ENCODE data around the gene XYLB. TPM values are rescaled to one million over a fixed set of nuclear protein-coding genes. Genes with fewer than 3 reads are reported as not detected.

XYLB gene
- total RNA-seq, 2 experiments from 2014 or later, result 5.3 to 7.2 TPM

- intact Hi-C loops (cut with micrococcal nuclease; ENCODE audit: unreplicated experiment), result no loop called here
- H3K27ac ChIP-seq (ENCODE audit: low read depth, low read length, poor library complexity, severe bottlenecking), result no peak overlapping the region
- H4K20me1 ChIP-seq (ENCODE audit: insufficient read depth, low read length), result no peaks in the 10 kb centered on the region
- TF ChIP-seq CTCF (conservative IDR thresholded peaks at IDR 0.05; ENCODE audit: low read length) (no peak), EZH2phosphoT487 (IDR thresholded peaks at IDR 0.05; ENCODE audit: borderline replicate concordance, low read depth, low read length) (no peak)
- BruUV-seq (replicated peaks), result no TSS peak
- DNase-seq (ENCODE audit: low spot score), result no peak
- no peaks in the 10 kb centered on the region for H3K9me3 ChIP-seq (ENCODE audit: low read length)
- H2AFZ ChIP-seq (ENCODE audit: low read length), result no peak overlapping the region
- CTCF ChIA-PET (ENCODE audit: unreplicated experiment), result no interaction called here
- POLR2A ChIA-PET, result no interaction called here
- peaks cover 22% of the 10 kb centered on the region for H3K36me3 ChIP-seq (ENCODE audit: insufficient read depth, low read length)
- H3K4me2 ChIP-seq (ENCODE audit: low read length), result no peak overlapping the region
- no peaks in the 10 kb centered on the region for H3K79me2 ChIP-seq (ENCODE audit: insufficient read depth, low read depth, low read length)
- no peaks in the 10 kb centered on the region for H3K9me2 ChIP-seq (ENCODE audit: insufficient read depth, low read length)
- H3K4me3 ChIP-seq (ENCODE audit: low read depth, low read length, poor library complexity, severe bottlenecking), result no peak overlapping the region
- H3K4me1 ChIP-seq (ENCODE audit: insufficient read depth, low read length, poor library complexity, severe bottlenecking), result no peaks in the 10 kb centered on the region
Measured at GRCh38 chr3:38383156-38383875, 36.7 kb downstream of the XYLB start.

GRCh38 chr3:38386992-38387750, 40.6 kb downstream of the XYLB start:
- no peak overlapping the region for H3K27ac ChIP-seq (ENCODE audit: low read depth, low read length, poor library complexity, severe bottlenecking)
- H3K4me1 ChIP-seq (ENCODE audit: insufficient read depth, low read length, poor library complexity, severe bottlenecking), result no peaks in the 10 kb centered on the region
- CTCF ChIA-PET (ENCODE audit: unreplicated experiment), result no interaction called here
- POLR2A ChIA-PET, result no interaction called here
- H3K4me3 ChIP-seq (ENCODE audit: low read depth, low read length, poor library complexity, severe bottlenecking), result no peak overlapping the region
- TF ChIP-seq CTCF (conservative IDR thresholded peaks at IDR 0.05; ENCODE audit: low read length) (no peak), EZH2phosphoT487 (IDR thresholded peaks at IDR 0.05; ENCODE audit: borderline replicate concordance, low read depth, low read length) (no peak)
- H3K9me2 ChIP-seq (ENCODE audit: insufficient read depth, low read length), result no peaks in the 10 kb centered on the region
- intact Hi-C loops (cut with micrococcal nuclease; ENCODE audit: unreplicated experiment), result no loop called here
- H3K9me3 ChIP-seq (ENCODE audit: low read length), result no peaks in the 10 kb centered on the region
- no TSS peak for BruUV-seq (replicated peaks)
- no peak for DNase-seq (ENCODE audit: low spot score)
- no peaks in the 10 kb centered on the region for H3K36me3 ChIP-seq (ENCODE audit: insufficient read depth, low read length)
- H3K79me2 ChIP-seq (ENCODE audit: insufficient read depth, low read depth, low read length), result no peaks in the 10 kb centered on the region
- H4K20me1 ChIP-seq (ENCODE audit: insufficient read depth, low read length), result no peaks in the 10 kb centered on the region
- H2AFZ ChIP-seq (ENCODE audit: low read length), result no peak overlapping the region
- H3K4me2 ChIP-seq (ENCODE audit: low read length), result no peak overlapping the region

GRCh38 chr3:38387862-38388261, 41.3 kb downstream of the XYLB start:
- H4K20me1 ChIP-seq (ENCODE audit: insufficient read depth, low read length), result no peaks in the 10 kb centered on the region
- no peaks in the 10 kb centered on the region for H3K9me3 ChIP-seq (ENCODE audit: low read length)
- no peak for DNase-seq (ENCODE audit: low spot score)
- no peaks in the 10 kb centered on the region for H3K9me2 ChIP-seq (ENCODE audit: insufficient read depth, low read length)
- H3K4me3 ChIP-seq (ENCODE audit: low read depth, low read length, poor library complexity, severe bottlenecking), result no peak overlapping the region
- H2AFZ ChIP-seq (ENCODE audit: low read length), result no peak overlapping the region
- ChIA-PET CTCF (ENCODE audit: unreplicated experiment) (no interaction called here), POLR2A (interaction anchor here (0.7 kb wide), 1 partner anchor 93 kb away, joined by 3 read pairs; no protein-coding TSS in a partner anchor)
- H3K79me2 ChIP-seq (ENCODE audit: insufficient read depth, low read depth, low read length), result no peaks in the 10 kb centered on the region
- no peak overlapping the region for H3K27ac ChIP-seq (ENCODE audit: low read depth, low read length, poor library complexity, severe bottlenecking)
- H3K4me1 ChIP-seq (ENCODE audit: insufficient read depth, low read length, poor library complexity, severe bottlenecking), result no peaks in the 10 kb centered on the region
- no peak overlapping the region for H3K4me2 ChIP-seq (ENCODE audit: low read length)
- intact Hi-C loops (cut with micrococcal nuclease; ENCODE audit: unreplicated experiment), result no loop called here
- no TSS peak for BruUV-seq (replicated peaks)
- no peaks in the 10 kb centered on the region for H3K36me3 ChIP-seq (ENCODE audit: insufficient read depth, low read length)
- TF ChIP-seq EZH2phosphoT487 (IDR thresholded peaks at IDR 0.05; ENCODE audit: borderline replicate concordance, low read depth, low read length), result no peak
- no peak for TF ChIP-seq CTCF (conservative IDR thresholded peaks at IDR 0.05; ENCODE audit: low read length)

All from OCI-LY7 (cell line).